Liver (tissue), 3 donors: Measurements from ENCODE around the gene UNKL.

ENCODE experiments used
- FOXA2 ChIP-seq: IDR thresholded peaks from 2 replicates; pipeline ENCODE4 v1.6.1; 2016; ENCODE audit warnings: antibody characterized with exemption
- JUND ChIP-seq, 2 donors: IDR thresholded peaks; 2 replicates each; pipeline ENCODE4 v1.6.1; 2016; ENCODE audit warnings: antibody characterized with exemption in 2 of 2
- NR2F2 ChIP-seq: IDR thresholded peaks from 2 replicates; pipeline ENCODE4 v1.6.1; 2016; ENCODE audit warnings: antibody characterized with exemption
- RAD21 ChIP-seq, 2 donors: IDR thresholded peaks; 2 replicates each; pipeline ENCODE4 v1.6.1; 2016; ENCODE audit warnings: antibody characterized with exemption in 2 of 2, mild to moderate bottlenecking in 2 of 2
- SP1 ChIP-seq: IDR thresholded peaks from 2 replicates; pipeline ENCODE4 v1.6.1; 2018; ENCODE audit warnings: antibody characterized with exemption, mild to moderate bottlenecking
- TAF1 ChIP-seq: conservative IDR thresholded peaks from 2 replicates; pipeline ENCODE4 v1.6.1; 2016; ENCODE audit warnings: antibody characterized with exemption, mild to moderate bottlenecking
- YY1 ChIP-seq: IDR thresholded peaks from 2 replicates; pipeline ENCODE4 v1.6.1; 2016; ENCODE audit warnings: antibody characterized with exemption, mild to moderate bottlenecking
- TF ChIP-seq, protein P1 (sequence below): fragments of 150-350 bp; IDR thresholded peaks from 2 replicates; pipeline ENCODE4 v1.5.1; 2017; ENCODE audit warnings: improper control_type of control experiment, low read depth, low read length; ENCODE audit not compliant: missing input control
- TF ChIP-seq, protein P2 (sequence below): IDR thresholded peaks from 2 replicates; pipeline ENCODE4 v1.6.1; 2016; ENCODE audit warnings: antibody characterized with exemption
- TF ChIP-seq, protein P3 (sequence below): IDR thresholded peaks from 2 replicates; pipeline ENCODE4 v1.6.1; 2016; ENCODE audit warnings: antibody characterized with exemption
- TF ChIP-seq, protein P4 (sequence below): IDR thresholded peaks from 2 replicates; pipeline ENCODE4 v1.6.1; 2016; ENCODE audit warnings: antibody characterized with exemption, mild to moderate bottlenecking
- donor health status: healthy.
- donor health status: healthy.

DNA sequence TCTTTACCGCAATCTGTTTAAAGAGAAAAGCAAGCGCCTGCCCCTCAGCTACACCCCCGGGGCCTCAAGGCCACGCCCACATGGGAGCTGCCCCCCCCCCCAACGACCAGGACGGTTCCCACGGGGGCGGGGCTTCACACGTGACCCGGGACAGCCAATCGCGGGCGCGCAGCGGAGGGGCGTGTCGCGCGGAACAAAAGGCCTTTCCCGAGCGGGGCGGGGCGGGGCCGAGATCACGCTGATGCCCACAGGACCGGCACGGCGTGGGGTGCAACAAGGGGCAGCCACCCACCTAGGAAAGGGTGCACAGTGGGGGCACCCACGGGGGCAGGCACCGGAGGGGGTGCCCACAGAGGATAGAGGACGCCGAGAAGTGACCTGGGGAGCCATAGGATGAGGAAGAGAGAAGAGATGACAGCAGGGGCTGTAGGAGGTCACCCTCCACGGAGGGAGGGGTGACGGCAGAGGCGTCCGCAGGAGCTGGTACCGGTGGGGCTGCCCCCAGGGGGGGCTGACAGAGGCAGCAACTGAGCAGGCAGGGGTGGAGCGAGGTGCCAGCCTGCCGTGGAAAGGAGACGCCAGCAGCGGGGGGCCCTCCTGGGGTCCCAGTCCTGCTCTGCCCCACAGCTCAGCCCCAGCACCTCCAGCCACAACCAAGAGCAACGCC lies 6.2 kb downstream of the UNKL start:
- TF ChIP-seq TAF1 (no peak), JUND (IDR thresholded peaks at IDR 0.05) (no peak), NR2F2 (no peak), YY1 (no peak), FOXA2 (no peak), RAD21 (IDR thresholded peaks at IDR 0.05) (no peak), SP1 (peak; percentile 57)
- TF ChIP-seq, protein P1, sequence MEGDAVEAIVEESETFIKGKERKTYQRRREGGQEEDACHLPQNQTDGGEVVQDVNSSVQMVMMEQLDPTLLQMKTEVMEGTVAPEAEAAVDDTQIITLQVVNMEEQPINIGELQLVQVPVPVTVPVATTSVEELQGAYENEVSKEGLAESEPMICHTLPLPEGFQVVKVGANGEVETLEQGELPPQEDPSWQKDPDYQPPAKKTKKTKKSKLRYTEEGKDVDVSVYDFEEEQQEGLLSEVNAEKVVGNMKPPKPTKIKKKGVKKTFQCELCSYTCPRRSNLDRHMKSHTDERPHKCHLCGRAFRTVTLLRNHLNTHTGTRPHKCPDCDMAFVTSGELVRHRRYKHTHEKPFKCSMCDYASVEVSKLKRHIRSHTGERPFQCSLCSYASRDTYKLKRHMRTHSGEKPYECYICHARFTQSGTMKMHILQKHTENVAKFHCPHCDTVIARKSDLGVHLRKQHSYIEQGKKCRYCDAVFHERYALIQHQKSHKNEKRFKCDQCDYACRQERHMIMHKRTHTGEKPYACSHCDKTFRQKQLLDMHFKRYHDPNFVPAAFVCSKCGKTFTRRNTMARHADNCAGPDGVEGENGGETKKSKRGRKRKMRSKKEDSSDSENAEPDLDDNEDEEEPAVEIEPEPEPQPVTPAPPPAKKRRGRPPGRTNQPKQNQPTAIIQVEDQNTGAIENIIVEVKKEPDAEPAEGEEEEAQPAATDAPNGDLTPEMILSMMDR = no peak
- TF ChIP-seq, protein P2, sequence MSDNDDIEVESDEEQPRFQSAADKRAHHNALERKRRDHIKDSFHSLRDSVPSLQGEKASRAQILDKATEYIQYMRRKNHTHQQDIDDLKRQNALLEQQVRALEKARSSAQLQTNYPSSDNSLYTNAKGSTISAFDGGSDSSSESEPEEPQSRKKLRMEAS = no peak
- TF ChIP-seq, protein P3, sequence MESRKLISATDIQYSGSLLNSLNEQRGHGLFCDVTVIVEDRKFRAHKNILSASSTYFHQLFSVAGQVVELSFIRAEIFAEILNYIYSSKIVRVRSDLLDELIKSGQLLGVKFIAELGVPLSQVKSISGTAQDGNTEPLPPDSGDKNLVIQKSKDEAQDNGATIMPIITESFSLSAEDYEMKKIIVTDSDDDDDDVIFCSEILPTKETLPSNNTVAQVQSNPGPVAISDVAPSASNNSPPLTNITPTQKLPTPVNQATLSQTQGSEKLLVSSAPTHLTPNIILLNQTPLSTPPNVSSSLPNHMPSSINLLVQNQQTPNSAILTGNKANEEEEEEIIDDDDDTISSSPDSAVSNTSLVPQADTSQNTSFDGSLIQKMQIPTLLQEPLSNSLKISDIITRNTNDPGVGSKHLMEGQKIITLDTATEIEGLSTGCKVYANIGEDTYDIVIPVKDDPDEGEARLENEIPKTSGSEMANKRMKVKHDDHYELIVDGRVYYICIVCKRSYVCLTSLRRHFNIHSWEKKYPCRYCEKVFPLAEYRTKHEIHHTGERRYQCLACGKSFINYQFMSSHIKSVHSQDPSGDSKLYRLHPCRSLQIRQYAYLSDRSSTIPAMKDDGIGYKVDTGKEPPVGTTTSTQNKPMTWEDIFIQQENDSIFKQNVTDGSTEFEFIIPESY = no peak
- TF ChIP-seq, protein P4, sequence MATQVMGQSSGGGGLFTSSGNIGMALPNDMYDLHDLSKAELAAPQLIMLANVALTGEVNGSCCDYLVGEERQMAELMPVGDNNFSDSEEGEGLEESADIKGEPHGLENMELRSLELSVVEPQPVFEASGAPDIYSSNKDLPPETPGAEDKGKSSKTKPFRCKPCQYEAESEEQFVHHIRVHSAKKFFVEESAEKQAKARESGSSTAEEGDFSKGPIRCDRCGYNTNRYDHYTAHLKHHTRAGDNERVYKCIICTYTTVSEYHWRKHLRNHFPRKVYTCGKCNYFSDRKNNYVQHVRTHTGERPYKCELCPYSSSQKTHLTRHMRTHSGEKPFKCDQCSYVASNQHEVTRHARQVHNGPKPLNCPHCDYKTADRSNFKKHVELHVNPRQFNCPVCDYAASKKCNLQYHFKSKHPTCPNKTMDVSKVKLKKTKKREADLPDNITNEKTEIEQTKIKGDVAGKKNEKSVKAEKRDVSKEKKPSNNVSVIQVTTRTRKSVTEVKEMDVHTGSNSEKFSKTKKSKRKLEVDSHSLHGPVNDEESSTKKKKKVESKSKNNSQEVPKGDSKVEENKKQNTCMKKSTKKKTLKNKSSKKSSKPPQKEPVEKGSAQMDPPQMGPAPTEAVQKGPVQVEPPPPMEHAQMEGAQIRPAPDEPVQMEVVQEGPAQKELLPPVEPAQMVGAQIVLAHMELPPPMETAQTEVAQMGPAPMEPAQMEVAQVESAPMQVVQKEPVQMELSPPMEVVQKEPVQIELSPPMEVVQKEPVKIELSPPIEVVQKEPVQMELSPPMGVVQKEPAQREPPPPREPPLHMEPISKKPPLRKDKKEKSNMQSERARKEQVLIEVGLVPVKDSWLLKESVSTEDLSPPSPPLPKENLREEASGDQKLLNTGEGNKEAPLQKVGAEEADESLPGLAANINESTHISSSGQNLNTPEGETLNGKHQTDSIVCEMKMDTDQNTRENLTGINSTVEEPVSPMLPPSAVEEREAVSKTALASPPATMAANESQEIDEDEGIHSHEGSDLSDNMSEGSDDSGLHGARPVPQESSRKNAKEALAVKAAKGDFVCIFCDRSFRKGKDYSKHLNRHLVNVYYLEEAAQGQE = no peak
